ENCODE measurements around the gene ENTPD6.

ENTPD6 gene

GRCh38 chr20:25188218-25188617, 7.3 kb upstream of the ENTPD6 start:
- DNase-seq (ENCODE audit: low read depth) = no peak

GRCh38 chr20:25191051-25191450, 4.5 kb upstream of the ENTPD6 start:
- DNase-seq (ENCODE audit: low read depth) = no peak

- no peak for DNase-seq (ENCODE audit: low read depth)
Observed at GRCh38 chr20:25191689-25192088, 3.8 kb upstream of the ENTPD6 start.

GRCh38 chr20:25193843-25194242, 1.7 kb upstream of the ENTPD6 start:
- DNase-seq (ENCODE audit: low read depth) = no peak

GRCh38 chr20:25194333-25194972, 1.1 kb upstream of the ENTPD6 start:
- no peak for DNase-seq (ENCODE audit: low read depth)

GRCh38 chr20:25195962-25196785, 662 bp downstream of the ENTPD6 start:
- peak; percentile 5 for DNase-seq (ENCODE audit: low read depth)

GRCh38 chr20:25196786-25197120, 1.2 kb downstream of the ENTPD6 start:
- no peak for DNase-seq (ENCODE audit: low read depth)

- no peak for DNase-seq (ENCODE audit: low read depth)
Observed at GRCh38 chr20:25197183-25197869, 1.8 kb downstream of the ENTPD6 start.

GRCh38 chr20:25197870-25198190, 2.3 kb downstream of the ENTPD6 start:
- no peak for DNase-seq (ENCODE audit: low read depth)

- DNase-seq (ENCODE audit: low read depth) = no peak
Observed at GRCh38 chr20:25198663-25199383, 3.3 kb downstream of the ENTPD6 start.

- DNase-seq (ENCODE audit: low read depth) = no peak
Observed at GRCh38 chr20:25199473-25200260, 4.2 kb downstream of the ENTPD6 start.

- DNase-seq (ENCODE audit: low read depth) = no peak
Observed at GRCh38 chr20:25203089-25203488, 7.6 kb downstream of the ENTPD6 start.

- no peak for DNase-seq (ENCODE audit: low read depth)
Observed at GRCh38 chr20:25203871-25204320, 8.4 kb downstream of the ENTPD6 start.

- no peak for DNase-seq (ENCODE audit: low read depth)
Observed at GRCh38 chr20:25204550-25205276, 9.2 kb downstream of the ENTPD6 start.

- no peak for DNase-seq (ENCODE audit: low read depth)
Observed at GRCh38 chr20:25205277-25206062, 10.0 kb downstream of the ENTPD6 start.

GRCh38 chr20:25206063-25206403, 10.5 kb downstream of the ENTPD6 start:
- no peak for DNase-seq (ENCODE audit: low read depth)

- no peak for DNase-seq (ENCODE audit: low read depth)
Observed at GRCh38 chr20:25206548-25206947, 11.0 kb downstream of the ENTPD6 start.

GRCh38 chr20:25207149-25207959, 11.8 kb downstream of the ENTPD6 start:
- no peak for DNase-seq (ENCODE audit: low read depth)

GRCh38 chr20:25207960-25208534, 12.5 kb downstream of the ENTPD6 start:
- DNase-seq (ENCODE audit: low read depth) = no peak
